H4 (cell line): ENCODE measurements around the gene ADGRV1. TPM values are rescaled to one million over a fixed set of nuclear protein-coding genes. Genes with fewer than 3 reads are reported as not detected.
A peak's percentile ranks its signal among the peaks of the same experiment; 100 is the strongest.

ENCODE experiments used
- DNase-seq: peaks from one replicate; pipeline ENCODE4 v3.0.0-alpha.2; 2015; ENCODE audit warnings: low spot score
- total RNA-seq: library from RNA; depleted of rRNA; stranded (reverse); fragments of >200 nt; shearing (Covaris generic); gene quantifications from 2 replicates; pipeline ENCODE4 v1.2.3, GENCODE V29; 2014; rRNA removed

Gene ADGRV1
- total RNA-seq, 1 experiment from 2014 or later, result 13.0 TPM

- DNase-seq, result no peak
These were observed 631.7 kb downstream of the ADGRV1 start for GRCh38 chr5:91190314-91190690.

GRCh38 chr5:91194824-91195381, 636.3 kb downstream of the ADGRV1 start:
- no peak for DNase-seq

GRCh38 chr5:91200692-91201091, 642.1 kb downstream of the ADGRV1 start:
- no peak for DNase-seq

- DNase-seq, result no peak
These were observed 647.5 kb downstream of the ADGRV1 start for GRCh38 chr5:91206103-91206502.

GRCh38 chr5:91206734-91207133, 648.1 kb downstream of the ADGRV1 start:
- DNase-seq, result no peak

GRCh38 chr5:91207248-91207647, 648.7 kb downstream of the ADGRV1 start:
- no peak for DNase-seq

- peak; percentile 19 for DNase-seq
These were observed 653.6 kb downstream of the ADGRV1 start for GRCh38 chr5:91211997-91212713.

- peak; percentile 93 for DNase-seq
These were observed 654.1 kb downstream of the ADGRV1 start for GRCh38 chr5:91212714-91213092.

Other genes starting within 250 kb of the ADGRV1 start
- 25.8 and 26.0 TPM in 2 replicates for gene CETN3, start 149.0 kb upstream of the ADGRV1 start, total RNA-seq
- gene MBLAC2, start 84.0 kb upstream of the ADGRV1 start, total RNA-seq, result 4.3 and 4.8 TPM in 2 replicates
- gene POLR3G, start 83.9 kb upstream of the ADGRV1 start, total RNA-seq, result 17.4 and 19.7 TPM in 2 replicates
- gene LYSMD3, start 29.2 kb upstream of the ADGRV1 start, total RNA-seq, result 8.7 and 10.8 TPM in 2 replicates